Astrocyte of the hippocampus (primary cell): ENCODE results near the gene LFNG.

Experiments used
- DNase-seq: peaks from one replicate; pipeline ENCODE4 v3.0.0; 2011; ENCODE audit warnings: low read depth, low spot score

Gene LFNG

GRCh38 chr7:2570021-2570420 is 50.4 kb downstream of the LFNG start:
- no peak for DNase-seq

- no peak for DNase-seq
These were observed 51.8 kb downstream of the LFNG start for GRCh38 chr7:2571409-2571808.

GRCh38 chr7:2572101-2572842 is 52.7 kb downstream of the LFNG start:
- peak; percentile 69 for DNase-seq

GRCh38 chr7:2573761-2574160 is 54.2 kb downstream of the LFNG start:
- no peak for DNase-seq

GRCh38 chr7:2575046-2575732 is 55.6 kb downstream of the LFNG start:
- no peak for DNase-seq

GRCh38 chr7:2575733-2576340 is 56.3 kb downstream of the LFNG start:
- peak; percentile 31 for DNase-seq

GRCh38 chr7:2576742-2577491 is 57.3 kb downstream of the LFNG start:
- no peak for DNase-seq
